GM23338 (cell line): ENCODE results near the gene TIMM23.

Source experiments
- CTCF ChIP-seq, 2 experiments: fragments of 200-600 bp in 1 of 2; sonication (generic) in 1 of 2; conservative IDR thresholded peaks; 2 replicates each; pipeline versions ENCODE4 v1.5.1 to v1.6.1; 2016 to 2017; ENCODE audit warnings: antibody characterized with exemption in 2 of 2, low read depth in 2 of 2, mild to moderate bottlenecking in 2 of 2, moderate library complexity in 1 of 2
- EZH2 ChIP-seq: fragments of 200-600 bp; sonication (generic); IDR thresholded peaks from one replicate; pipeline ENCODE4 v1.8.0; 2017; ENCODE audit warnings: antibody characterized with exemption, mild to moderate bottlenecking, low read depth; ENCODE audit not compliant: unreplicated experiment
- EZH2phosphoT487 ChIP-seq: fragments of 200-600 bp; sonication (generic); IDR thresholded peaks from one replicate; pipeline ENCODE4 v1.8.1; 2018; ENCODE audit warnings: antibody characterized with exemption; ENCODE audit not compliant: unreplicated experiment
- JUNB ChIP-seq: IDR thresholded peaks from one replicate; pipeline ENCODE4 v1.6.1; 2016; ENCODE audit warnings: antibody characterized with exemption; ENCODE audit not compliant: unreplicated experiment
- POLR2AphosphoS5 ChIP-seq: IDR thresholded peaks from 2 replicates; pipeline ENCODE4 v1.6.1; 2016; ENCODE audit warnings: antibody characterized with exemption, low read depth
- REST ChIP-seq: IDR thresholded peaks from one replicate; pipeline ENCODE4 v1.6.1; 2018; ENCODE audit warnings: antibody characterized with exemption; ENCODE audit not compliant: unreplicated experiment

GRCh38 chr10:46033602-46034011 lies 61.3 kb downstream of the TIMM23 start:
- TF ChIP-seq CTCF (conservative IDR thresholded peaks at IDR 0.05; ENCODE audit: low read depth in 2 of 2), result no peak
- no peak for TF ChIP-seq EZH2
- no peak for TF ChIP-seq JUNB
- TF ChIP-seq REST, result no peak
- no peak for TF ChIP-seq POLR2AphosphoS5
- TF ChIP-seq EZH2phosphoT487, result no peak
